Loucy (cell line): Measurements from ENCODE around the gene VIPR2.

Experiments used
- CTCF ChIP-seq: fragments of 200-600 bp; sonication (generic); conservative IDR thresholded peaks from 2 replicates; pipeline ENCODE4 v1.5.1; 2014; ENCODE audit warnings: mild to moderate bottlenecking, antibody characterized with exemption, low read length
- EZH2phosphoT487 ChIP-seq: fragments of 200-600 bp; IDR thresholded peaks from 2 replicates; pipeline ENCODE4 v1.6.1; 2018; ENCODE audit warnings: antibody characterized with exemption, mild to moderate bottlenecking, moderate library complexity, borderline replicate concordance

- no peak for TF ChIP-seq CTCF
- no peak for TF ChIP-seq EZH2phosphoT487
These were observed 69.0 kb downstream of the VIPR2 start for GRCh38 chr7:159075563-159076238.
